Esophagus squamous epithelium (tissue), 4 donors: ENCODE results near the gene GPC6.

Experiments used
- CTCF ChIP-seq, 6 experiments: fragments of 450-650 bp in 4 of 6; fragments of 200-600 bp in 2 of 6; sonication (generic) in 2 of 6; IDR thresholded peaks; one replicate each; pipeline ENCODE4 v1.5.1; 2016 to 2019; ENCODE audit warnings: antibody characterized with exemption in 6 of 6, mild to moderate bottlenecking in 4 of 6, moderate library complexity in 4 of 6
- POLR2A ChIP-seq, 4 donors: fragments of 450-650 bp; IDR thresholded peaks; one replicate each; pipeline ENCODE4 v1.6.1; 2017; ENCODE audit warnings: antibody characterized with exemption in 4 of 4, mild to moderate bottlenecking in 4 of 4, moderate library complexity in 3 of 4

GRCh38 chr13:93231867-93232266 is 5.3 kb downstream of the GPC6 start:
- TF ChIP-seq CTCF (IDR thresholded peaks at IDR 0.05) = no peak
- no peak for TF ChIP-seq POLR2A (IDR thresholded peaks at IDR 0.05)
